H9 (cell line): ENCODE data around the gene TMEM109. TPM values are rescaled to one million over a fixed set of nuclear protein-coding genes. Genes with fewer than 3 reads are reported as not detected.

Source experiments
- DNase-seq: peaks from one replicate; pipeline ENCODE4 v3.0.0-alpha.2; 2017
- H2AFZ ChIP-seq: one replicate; pipeline ENCODE4 v1.6.1; 2013; ENCODE audit warnings: mild to moderate bottlenecking, low read length, control low read depth, moderate library complexity
- H2AK5ac ChIP-seq: 2 replicates; pipeline ENCODE4 v1.6.1; 2013; ENCODE audit warnings: low read length, control low read depth, mixed read lengths; ENCODE audit not compliant: insufficient read length
- H2BK120ac ChIP-seq: one replicate; pipeline ENCODE4 v1.6.1; 2013; ENCODE audit warnings: low read depth, mild to moderate bottlenecking, low read length, control low read depth, inconsistent platforms; ENCODE audit not compliant: poor library complexity, severe bottlenecking
- H2BK12ac ChIP-seq: 2 replicates; pipeline ENCODE4 v1.6.1; 2013; ENCODE audit warnings: low read length, control low read depth, mixed read lengths, low read depth; ENCODE audit not compliant: insufficient read length
- H2BK15ac ChIP-seq: 2 replicates; pipeline ENCODE4 v1.6.1; 2013; ENCODE audit warnings: low read depth, low read length, control low read depth
- H2BK20ac ChIP-seq: one replicate; pipeline ENCODE4 v1.6.1; 2013; ENCODE audit warnings: low read depth, mild to moderate bottlenecking, low read length, control low read depth, inconsistent platforms; ENCODE audit not compliant: poor library complexity, severe bottlenecking
- H2BK5ac ChIP-seq: 2 replicates; pipeline ENCODE4 v1.6.1; 2013; ENCODE audit warnings: low read length, control low read depth, mixed read lengths; ENCODE audit not compliant: insufficient read length
- H3K14ac ChIP-seq: 2 replicates; pipeline ENCODE4 v1.6.1; 2013; ENCODE audit warnings: low read length, control low read depth; ENCODE audit not compliant: insufficient read depth
- H3K18ac ChIP-seq: 2 replicates; pipeline ENCODE4 v1.6.1; 2013; ENCODE audit warnings: low read depth, mild to moderate bottlenecking, mixed read lengths, low read length, control low read depth; ENCODE audit not compliant: insufficient read length
- H3K23ac ChIP-seq: 2 replicates; pipeline ENCODE4 v1.6.1; 2013; ENCODE audit warnings: low read length, control low read depth, mixed read lengths, low read depth; ENCODE audit not compliant: insufficient read length
- H3K23me2 ChIP-seq: 2 replicates; pipeline ENCODE4 v1.6.1; 2013; ENCODE audit warnings: low read depth, mild to moderate bottlenecking, mixed read lengths, low read length, control low read depth; ENCODE audit not compliant: insufficient read length, poor library complexity, severe bottlenecking
- H3K27ac ChIP-seq: 2 replicates; pipeline ENCODE4 v1.5.1; 2013; ENCODE audit warnings: low read length, control low read depth, mixed read lengths, low read depth; ENCODE audit not compliant: insufficient read length
- H3K27me3 ChIP-seq: 2 replicates; pipeline ENCODE4 v1.6.1; 2013; ENCODE audit warnings: low read length, control low read depth, inconsistent platforms; ENCODE audit not compliant: insufficient read depth
- H3K4ac ChIP-seq: 2 replicates; pipeline ENCODE4 v1.6.1; 2013; ENCODE audit warnings: low read depth, mild to moderate bottlenecking, control low read depth, inconsistent platforms, low read length, moderate library complexity
- H3K4me1 ChIP-seq: 2 replicates; pipeline ENCODE4 v1.6.1; 2013; ENCODE audit warnings: low read length, control low read depth, inconsistent platforms; ENCODE audit not compliant: insufficient read depth
- H3K4me2 ChIP-seq: 2 replicates; pipeline ENCODE4 v1.6.1; 2013; ENCODE audit warnings: low read length, control low read depth, mixed read lengths; ENCODE audit not compliant: insufficient read length, insufficient read depth
- H3K56ac ChIP-seq: 2 replicates; pipeline ENCODE4 v1.6.1; 2013; ENCODE audit warnings: low read depth, mild to moderate bottlenecking, mixed read lengths, low read length, control low read depth; ENCODE audit not compliant: insufficient read length
- H3K79me1 ChIP-seq: 2 replicates; pipeline ENCODE4 v1.6.1; 2013; ENCODE audit warnings: low read depth, mild to moderate bottlenecking, moderate library complexity, low read length, control low read depth, inconsistent platforms; ENCODE audit not compliant: insufficient read depth, poor library complexity, severe bottlenecking
- H3K79me2 ChIP-seq: 2 replicates; pipeline ENCODE4 v1.6.1; 2013; ENCODE audit warnings: low read length, control low read depth, inconsistent platforms; ENCODE audit not compliant: insufficient read depth
- H3K9ac ChIP-seq: 2 replicates; pipeline ENCODE4 v1.6.1; 2013; ENCODE audit warnings: low read length, control low read depth, mixed read lengths; ENCODE audit not compliant: insufficient read length; ENCODE audit errors: extremely low read depth
- H3K9me3 ChIP-seq: one replicate; pipeline ENCODE4 v1.6.1; 2013; ENCODE audit warnings: low read depth, low read length, inconsistent platforms; ENCODE audit not compliant: control insufficient read depth
- H3T11ph ChIP-seq: one replicate; pipeline ENCODE4 v1.6.1; 2013; ENCODE audit warnings: mild to moderate bottlenecking, low read length, control low read depth, inconsistent platforms
- H4K20me1 ChIP-seq: one replicate; pipeline ENCODE4 v1.6.1; 2013; ENCODE audit not compliant: control insufficient read depth, insufficient read length, insufficient read depth
- H4K5ac ChIP-seq: 2 replicates; pipeline ENCODE4 v1.6.1; 2013; ENCODE audit warnings: low read depth, mild to moderate bottlenecking, mixed read lengths, low read length, control low read depth; ENCODE audit not compliant: insufficient read length
- H4K8ac ChIP-seq: replicated peaks from 2 replicates; pipeline ENCODE4 v1.6.1; 2013; ENCODE audit warnings: low read length, control low read depth, mixed read lengths, low read depth; ENCODE audit not compliant: insufficient read length
- H4K91ac ChIP-seq: 2 replicates; pipeline ENCODE4 v1.6.1; 2013; ENCODE audit warnings: low read depth, mild to moderate bottlenecking, moderate library complexity, mixed read lengths, low read length, control low read depth; ENCODE audit not compliant: insufficient read length
- H3K27ac Mint-ChIP-seq, 3 experiments: 2 replicates in 2 of 3; 3 replicates in 1 of 3; pipeline ENCODE4 v1.8.0; 2020 to 2021; ENCODE audit warnings: mixed read lengths in 3 of 3, mild to moderate bottlenecking in 1 of 3, moderate library complexity in 1 of 3
- H3K27me3 Mint-ChIP-seq: 2 replicates; pipeline ENCODE4 v1.8.0; 2021; ENCODE audit warnings: low read depth, mild to moderate bottlenecking, moderate library complexity, mixed read lengths
- H3K36me3 Mint-ChIP-seq, 3 experiments: 2 replicates in 2 of 3; 3 replicates in 1 of 3; pipeline ENCODE4 v1.8.0; 2020 to 2021; ENCODE audit warnings: low read depth in 3 of 3, mixed read lengths in 3 of 3; ENCODE audit not compliant: insufficient read depth in 1 of 3
- H3K4me1 Mint-ChIP-seq, 2 experiments: 2 replicates each; pipeline ENCODE4 v1.8.0; 2020; ENCODE audit warnings: mixed read lengths in 2 of 2
- H3K4me3 Mint-ChIP-seq, 2 experiments: 2 replicates in 1 of 2; 3 replicates in 1 of 2; pipeline ENCODE4 v1.8.0; 2020 to 2021; ENCODE audit warnings: mild to moderate bottlenecking in 2 of 2, mixed read lengths in 2 of 2, moderate library complexity in 1 of 2
- H3K9me3 Mint-ChIP-seq, 2 experiments: 2 replicates in 1 of 2; 3 replicates in 1 of 2; pipeline ENCODE4 v1.8.0; 2020; ENCODE audit warnings: mild to moderate bottlenecking in 2 of 2, mixed read lengths in 2 of 2, moderate library complexity in 1 of 2
- CTCF ChIP-seq: fragments of 200-600 bp; sonication (generic); conservative IDR thresholded peaks from 3 replicates; pipeline ENCODE4 v1.8.0; 2021; ENCODE audit warnings: antibody characterized with exemption, mild to moderate bottlenecking
- WGBS: extraction: QIAGEN DNeasy Blood & Tissue Kit; methylation state at CpG from one replicate; pipeline ENCODE4 v1.1.7; 2013; ENCODE audit warnings: missing lambda C conversion rate, low lambda C conversion rate, mixed read lengths; ENCODE audit not compliant: insufficient read length; ENCODE audit errors: extremely low coverage; 5-methylcytosine and 5-hydroxymethylcytosine counted together
- total RNA-seq: library from RNA; stranded (reverse); gene quantifications from 2 replicates; pipeline ENCODE4 v1.2.1, GENCODE V29; 2021

Gene TMEM109
- total RNA-seq, 1 experiment from 2014 or later: 38.0 TPM

- no peak within 1 kb of the TSS for H4K8ac ChIP-seq
- no CpG with 5 or more reads among the region's 23 CpGs for WGBS
- H2AFZ ChIP-seq: peak within 1 kb of the TSS; percentile 18
- no peak within 1 kb of the TSS for H3T11ph ChIP-seq
- H2BK20ac ChIP-seq: no peak within 1 kb of the TSS
- peak within 1 kb of the TSS in 2 of 3 experiments; percentile 71 to 72; a peak in 2 of 7 replicates for H3K27ac Mint-ChIP-seq
- H2AK5ac ChIP-seq: no peak within 1 kb of the TSS
- H3K27me3 ChIP-seq: no peaks in the 10 kb centered on the region; the same call in 1 of the 2 replicates
- H3K23me2 ChIP-seq: peaks cover 15% of the 10 kb centered on the region
- H3K4me1 Mint-ChIP-seq: peaks cover 30 to 34% of the 10 kb centered on the region in 2 experiments
- TF ChIP-seq CTCF: no peak
- H3K18ac ChIP-seq: peak within 1 kb of the TSS; percentile 77
- H3K27me3 Mint-ChIP-seq: peaks cover 52% of the 10 kb centered on the region
- H2BK12ac ChIP-seq: no peak within 1 kb of the TSS
- no peak within 1 kb of the TSS for H3K56ac ChIP-seq
- H3K4me1 ChIP-seq: no peaks in the 10 kb centered on the region
- no peaks in the 10 kb centered on the region for H3K79me1 ChIP-seq
- no peak within 1 kb of the TSS for H3K27ac ChIP-seq
- no peaks in the 10 kb centered on the region for H3K9me3 Mint-ChIP-seq
- no peak within 1 kb of the TSS for H2BK15ac ChIP-seq
- peak within 1 kb of the TSS; percentile 61 for H3K4me2 ChIP-seq
- H3K36me3 Mint-ChIP-seq: no peaks in the 10 kb centered on the region; a peak in 1 of 7 replicates
- H3K23ac ChIP-seq: no peak within 1 kb of the TSS
- H2BK120ac ChIP-seq: no peak within 1 kb of the TSS
- no peaks in the 10 kb centered on the region for H4K20me1 ChIP-seq
- no peak within 1 kb of the TSS for H4K5ac ChIP-seq
- H2BK5ac ChIP-seq: no peak within 1 kb of the TSS
- H3K9ac ChIP-seq: peak within 1 kb of the TSS; percentile 1
- H3K4me3 Mint-ChIP-seq: peak within 1 kb of the TSS; percentile 51 to 81
- no peak within 1 kb of the TSS for H4K91ac ChIP-seq
- peak; percentile 65 for DNase-seq
- H3K79me2 ChIP-seq: no peaks in the 10 kb centered on the region
- H3K14ac ChIP-seq: peak within 1 kb of the TSS; percentile 77
- H3K4ac ChIP-seq: no peak within 1 kb of the TSS
- no peaks in the 10 kb centered on the region for H3K9me3 ChIP-seq
Observed at GRCh38 chr11:60951904-60952741, 38.2 kb downstream of the TMEM109 start, which contains the start of gene SLC15A3. Gene SLC15A3, minus strand, starts transcription at chr11:60952176. Its CDS starts 625 bp downstream, at chr11:60951551.
